Ascending aorta (tissue), 2 donors: ENCODE data around the gene BORCS6. TPM values are rescaled to one million over a fixed set of nuclear protein-coding genes. Genes with fewer than 3 reads are reported as not detected.

Source experiments
- DNase-seq, 2 donors: peaks; one replicate each; pipeline ENCODE4 v3.0.0-alpha.2; 2019; ENCODE audit warnings: low spot score in 2 of 2
- H3K27ac ChIP-seq, 2 donors: fragments of 200-600 bp; sonication (generic); one replicate each; pipeline ENCODE4 v1.5.1; 2016 to 2017; ENCODE audit warnings: mild to moderate bottlenecking in 1 of 2
- H3K27me3 ChIP-seq: fragments of 200-600 bp; sonication (generic); one replicate; pipeline ENCODE4 v1.5.1; 2017
- H3K36me3 ChIP-seq, 2 donors: fragments of 200-600 bp; sonication (generic); one replicate each; pipeline ENCODE4 v1.5.1; 2016
- H3K4me1 ChIP-seq, 2 donors: fragments of 200-600 bp; sonication (generic); one replicate each; pipeline ENCODE4 v1.5.1; 2016 to 2017; ENCODE audit warnings: mild to moderate bottlenecking in 1 of 2
- H3K4me3 ChIP-seq, 2 donors: fragments of 200-600 bp; sonication (generic); one replicate each; pipeline ENCODE4 v1.5.1; 2016 to 2017; ENCODE audit warnings: mild to moderate bottlenecking in 1 of 2
- H3K9me3 ChIP-seq, 2 donors: fragments of 200-600 bp; sonication (generic); one replicate each; pipeline ENCODE4 v1.5.1; 2016
- CTCF ChIP-seq, 3 experiments: fragments of 200-600 bp in 2 of 3; fragments of 450-650 bp in 1 of 3; sonication (generic) in 2 of 3; IDR thresholded peaks; one replicate each; pipeline ENCODE4 v1.5.1; 2016 to 2019; ENCODE audit warnings: antibody characterized with exemption in 3 of 3, mild to moderate bottlenecking in 1 of 3, moderate library complexity in 1 of 3
- intact Hi-C: fragments of 100-400 bp; cut with DNase I; formaldehyde crosslinking; loops from one replicate; pipeline ENCODE4 v1.15.1; 2023
- total RNA-seq: library from RNA; depleted of rRNA; stranded (reverse); fragments of >200 nt; gene quantifications from one replicate; pipeline ENCODE4 v1.1.0, GENCODE V29; 2016

The BORCS6 gene
- total RNA-seq, 1 donor from 2014 or later, result 29.5 TPM

GRCh38 chr17:8160741-8161221 lies 29.2 kb downstream of the BORCS6 start:
- intact Hi-C loops, result loop anchor here (1.0 kb wide), 1 partner anchor 22 kb away; no protein-coding TSS in a partner anchor
- DNase-seq, result no peak
- H3K4me1 ChIP-seq, result peaks cover 21 to 47% of the 10 kb centered on the region in 2 donors
- peak overlapping the region; percentile 99 to 100 for H3K27ac ChIP-seq
- no peak for TF ChIP-seq CTCF (IDR thresholded peaks at IDR 0.05)
- H3K27me3 ChIP-seq, result no peaks in the 10 kb centered on the region
- H3K4me3 ChIP-seq, result peak overlapping the region in 1 of 2 donors; percentile 100
- no peaks in the 10 kb centered on the region for H3K9me3 ChIP-seq
- peaks cover 17 to 23% of the 10 kb centered on the region in 2 donors for H3K36me3 ChIP-seq

GRCh38 chr17:8160224-8160577 lies 29.8 kb downstream of the BORCS6 start:
- Histone ChIP-seq H3K27me3 (no peaks in the 10 kb centered on the region), H3K36me3 (peaks cover 20 to 23% of the 10 kb centered on the region in 2 donors), H3K4me1 (peaks cover 21 to 47% of the 10 kb centered on the region in 2 donors), H3K4me3 (no peak overlapping the region), H3K9me3 (no peaks in the 10 kb centered on the region), H3K27ac (peak overlapping the region; percentile 99 to 100)
- TF ChIP-seq CTCF (IDR thresholded peaks at IDR 0.05), result no peak
- DNase-seq, result no peak
- intact Hi-C loops, result loop anchor here (1.0 kb wide), 1 partner anchor 22 kb away; no protein-coding TSS in a partner anchor

GRCh38 chr17:8159459-8160223 lies 30.3 kb downstream of the BORCS6 start:
- Histone ChIP-seq H3K4me1 (peaks cover 21 to 47% of the 10 kb centered on the region in 2 donors), H3K36me3 (peaks cover 20 to 23% of the 10 kb centered on the region in 2 donors), H3K4me3 (no peak overlapping the region), H3K9me3 (no peaks in the 10 kb centered on the region), H3K27ac (peak overlapping the region; percentile 99 to 100), H3K27me3 (no peaks in the 10 kb centered on the region)
- intact Hi-C loops, result loop anchor here (1.0 to 5.0 kb wide), 3 partner anchors 21 to 677 kb away; partner anchors contain the start of genes POLR2A and SLC35G6
- peak in 1 of 2 donors; percentile 62 for DNase-seq
- TF ChIP-seq CTCF (IDR thresholded peaks at IDR 0.05), result no peak

- Histone ChIP-seq H3K27me3 (no peaks in the 10 kb centered on the region), H3K4me1 (peaks cover 20 to 46% of the 10 kb centered on the region in 2 donors), H3K9me3 (no peaks in the 10 kb centered on the region), H3K36me3 (peaks cover 20 to 23% of the 10 kb centered on the region in 2 donors), H3K27ac (peak overlapping the region; percentile 97 to 100), H3K4me3 (no peak overlapping the region)
- no peak for DNase-seq
- no peak for TF ChIP-seq CTCF (IDR thresholded peaks at IDR 0.05)
- intact Hi-C loops, result loop anchor here (5.0 kb wide), 2 partner anchors 317 to 677 kb away; partner anchors contain the start of genes POLR2A and SLC35G6
Measured at GRCh38 chr17:8159032-8159400, 31.0 kb downstream of the BORCS6 start.

- peak; percentile 76 to 97 for DNase-seq
- intact Hi-C loops, result loop anchor here (5.0 kb wide), 2 partner anchors 316 to 676 kb away; partner anchors contain the start of genes POLR2A and SLC35G6
- TF ChIP-seq CTCF (IDR thresholded peaks at IDR 0.05), result peak; percentile 88 to 95 (median 89)
- H3K27ac ChIP-seq, result peak overlapping the region; percentile 97 to 100
- H3K27me3 ChIP-seq, result no peaks in the 10 kb centered on the region
- peak overlapping the region in 1 of 2 donors; percentile 23 for H3K4me3 ChIP-seq
- no peaks in the 10 kb centered on the region for H3K9me3 ChIP-seq
- H3K36me3 ChIP-seq, result peaks cover 21 to 23% of the 10 kb centered on the region in 2 donors
- peaks cover 16 to 45% of the 10 kb centered on the region in 2 donors for H3K4me1 ChIP-seq
Measured at GRCh38 chr17:8158267-8159031, 31.5 kb downstream of the BORCS6 start.
